Activated naive CD8-positive, alpha-beta T cell treated with anti-CD3 and anti-CD28 coated beads, Interleukin-2, amount 10 ng/mL, durations not matched to agents 7 days and 5 days (primary cell): ENCODE results near the gene CES3. TPM values are rescaled to one million over a fixed set of nuclear protein-coding genes. Genes with fewer than 3 reads are reported as not detected.
"Not testable (repeated sequence)": the region's sequence is repeated elsewhere in the genome, so short reads cannot be mapped to it uniquely, and the experiment has no call there.

Experiments
- ATAC-seq: fragments of 150-1000 bp; cut with Tn5 transposase; one replicate; pipeline ENCODE4 v1.10.0; 2021; ENCODE audit warnings: low read depth, moderate library complexity
- POLR2A ChIA-PET: fragments of 350-600 bp; sonication (Branson Sonifier 250); formaldehyde crosslinking; loops from one replicate; lab custom pipeline; 2021; ENCODE audit warnings: antibody characterized with exemption; lab: Charles Lee
- DNase-seq: peaks from one replicate; pipeline ENCODE4 v3.0.0; 2021
- H3K27ac Mint-ChIP-seq: one replicate; pipeline ENCODE4 v1.8.0; 2022; ENCODE audit warnings: mild to moderate bottlenecking, mixed read lengths
- H3K27me3 Mint-ChIP-seq: one replicate; pipeline ENCODE4 v1.8.0; 2022; ENCODE audit warnings: mild to moderate bottlenecking, moderate library complexity, mixed read lengths
- H3K36me3 Mint-ChIP-seq: one replicate; pipeline ENCODE4 v1.8.0; 2021; ENCODE audit warnings: mild to moderate bottlenecking, mixed read lengths
- H3K4me1 Mint-ChIP-seq: one replicate; pipeline ENCODE4 v1.8.0; 2021; ENCODE audit warnings: mixed read lengths
- H3K4me3 Mint-ChIP-seq: one replicate; pipeline ENCODE4 v1.8.0; 2022; ENCODE audit warnings: mild to moderate bottlenecking, moderate library complexity, mixed read lengths
- H3K9me3 Mint-ChIP-seq: one replicate; pipeline ENCODE4 v1.8.0; 2021; ENCODE audit warnings: mixed read lengths
- total RNA-seq, 2 experiments: library from RNA; stranded (reverse); gene quantifications; one replicate each; pipeline ENCODE4 v1.2.3, GENCODE V29; 2021

Gene CES3
- total RNA-seq, 2 experiments from 2014 or later = 4.8 to 8.3 TPM

- peaks cover 7% of the 10 kb centered on the region for H3K36me3 Mint-ChIP-seq
- no peak for ATAC-seq
- no peak overlapping the region for H3K4me3 Mint-ChIP-seq
- DNase-seq = no peak
- peaks cover 6% of the 10 kb centered on the region for H3K27me3 Mint-ChIP-seq
- H3K27ac Mint-ChIP-seq = no peak overlapping the region
- POLR2A ChIA-PET = interaction anchor here (0.6 to 0.9 kb wide), 2 partner anchors 9 to 570 kb away, joined by 3 read pairs; partner anchors contain the start of gene CIAO2B
- peaks cover 8% of the 10 kb centered on the region for H3K4me1 Mint-ChIP-seq
- no peaks in the 10 kb centered on the region for H3K9me3 Mint-ChIP-seq
Measured at GRCh38 chr16:66943426-66944053, 17.5 kb upstream of the CES3 start.

- Mint-ChIP-seq H3K4me3 (no peak overlapping the region), H3K4me1 (peaks cover 9% of the 10 kb centered on the region), H3K27ac (no peak overlapping the region), H3K9me3 (no peaks in the 10 kb centered on the region), H3K27me3 (peaks cover 11% of the 10 kb centered on the region), H3K36me3 (peaks cover 7% of the 10 kb centered on the region)
- POLR2A ChIA-PET = interaction anchor here (0.6 to 0.7 kb wide), 2 partner anchors 46 to 570 kb away, joined by 3 read pairs; no protein-coding TSS in a partner anchor
- ATAC-seq (no peak), DNase-seq (no peak)
Measured at GRCh38 chr16:66944054-66944441, 17.0 kb upstream of the CES3 start.

GRCh38 chr16:66944971-66945370 lies 16.1 kb upstream of the CES3 start:
- DNase-seq, H3K27ac Mint-ChIP-seq, H3K4me1 Mint-ChIP-seq, H3K9me3 Mint-ChIP-seq, H3K36me3 Mint-ChIP-seq, H3K4me3 Mint-ChIP-seq, POLR2A ChIA-PET, ATAC-seq: not testable (repeated sequence)
- H3K27me3 Mint-ChIP-seq = peaks cover 20% of the 10 kb centered on the region

- Mint-ChIP-seq H3K4me3 (no peak overlapping the region), H3K36me3 (peaks cover 6% of the 10 kb centered on the region), H3K27me3 (peaks cover 26% of the 10 kb centered on the region), H3K9me3 (no peaks in the 10 kb centered on the region), H3K27ac (no peak overlapping the region), H3K4me1 (peaks cover 9% of the 10 kb centered on the region)
- DNase-seq (no peak), ATAC-seq (no peak)
- POLR2A ChIA-PET = no interaction called here
Measured at GRCh38 chr16:66945939-66946338, 15.1 kb upstream of the CES3 start.

- POLR2A ChIA-PET = interaction anchor here (1.4 kb wide), 1 partner anchor 13 kb away, joined by 3 read pairs; no protein-coding TSS in a partner anchor
- Mint-ChIP-seq H3K36me3 (peaks cover 6% of the 10 kb centered on the region), H3K4me1 (peaks cover 9% of the 10 kb centered on the region), H3K9me3 (peaks cover 3% of the 10 kb centered on the region), H3K27ac (no peak overlapping the region), H3K4me3 (no peak overlapping the region), H3K27me3 (peaks cover 32% of the 10 kb centered on the region)
- DNase-seq (no peak), ATAC-seq (no peak)
Measured at GRCh38 chr16:66946541-66946940, 14.5 kb upstream of the CES3 start.

GRCh38 chr16:66946974-66947301 lies 14.1 kb upstream of the CES3 start:
- Mint-ChIP-seq H3K27ac (no peak overlapping the region), H3K4me3 (no peak overlapping the region), H3K9me3 (peaks cover 3% of the 10 kb centered on the region), H3K27me3 (peaks cover 36% of the 10 kb centered on the region), H3K36me3 (peaks cover 5% of the 10 kb centered on the region), H3K4me1 (peaks cover 9% of the 10 kb centered on the region)
- DNase-seq (no peak), ATAC-seq (no peak)
- POLR2A ChIA-PET = interaction anchor here (1.4 kb wide), 1 partner anchor 14 kb away, joined by 3 read pairs; no protein-coding TSS in a partner anchor

- H3K36me3 Mint-ChIP-seq = peaks cover 4% of the 10 kb centered on the region
Measured at GRCh38 chr16:66947302-66948065, 13.6 kb upstream of the CES3 start.

GRCh38 chr16:66948134-66948836 lies 12.8 kb upstream of the CES3 start:
- Mint-ChIP-seq H3K4me3 (peak overlapping the region; percentile 92), H3K9me3 (peaks cover 3% of the 10 kb centered on the region), H3K27me3 (peaks cover 44% of the 10 kb centered on the region), H3K27ac (no peak overlapping the region), H3K36me3 (peaks cover 2% of the 10 kb centered on the region), H3K4me1 (peaks cover 9% of the 10 kb centered on the region)
- POLR2A ChIA-PET = interaction anchor here (0.6 to 1.1 kb wide), 2 partner anchors 13 to 80 kb away, joined by 3 read pairs; partner anchors contain the start of gene CES3
- ATAC-seq (peak; percentile 24), DNase-seq (peak; percentile 47)

More at GRCh38 chr16:66947302-66948065, 13.6 kb upstream of the CES3 start:
- Mint-ChIP-seq H3K9me3 (peaks cover 3% of the 10 kb centered on the region), H3K27ac (no peak overlapping the region), H3K27me3 (peaks cover 40% of the 10 kb centered on the region), H3K4me1 (peaks cover 9% of the 10 kb centered on the region), H3K4me3 (peak overlapping the region; percentile 92)
- POLR2A ChIA-PET = interaction anchor here (1.4 kb wide), 1 partner anchor 14 kb away, joined by 3 read pairs; no protein-coding TSS in a partner anchor
- ATAC-seq = peak; percentile 82
- peak; percentile 81 for DNase-seq

- Mint-ChIP-seq H3K27ac (no peak overlapping the region), H3K4me1 (peaks cover 9% of the 10 kb centered on the region), H3K36me3 (peaks cover 2% of the 10 kb centered on the region), H3K4me3 (peak overlapping the region; percentile 92), H3K9me3 (peaks cover 3% of the 10 kb centered on the region), H3K27me3 (peaks cover 45% of the 10 kb centered on the region)
- DNase-seq (no peak), ATAC-seq (no peak)
- POLR2A ChIA-PET = interaction anchor here (0.6 to 1.1 kb wide), 2 partner anchors 12 to 79 kb away, joined by 3 read pairs; partner anchors contain the start of gene CES3
Measured at GRCh38 chr16:66948837-66949225, 12.2 kb upstream of the CES3 start.

GRCh38 chr16:66949472-66949871 lies 11.6 kb upstream of the CES3 start:
- Mint-ChIP-seq H3K9me3 (peaks cover 3% of the 10 kb centered on the region), H3K4me3 (no peak overlapping the region), H3K27ac (no peak overlapping the region), H3K36me3 (no peaks in the 10 kb centered on the region), H3K4me1 (peaks cover 9% of the 10 kb centered on the region), H3K27me3 (peaks cover 48% of the 10 kb centered on the region)
- ATAC-seq = no peak
- no peak for DNase-seq
- POLR2A ChIA-PET = interaction anchor here (1.1 kb wide), 1 partner anchor 12 kb away, joined by 3 read pairs; the partner anchor contains the start of gene CES3

- no peak overlapping the region for H3K27ac Mint-ChIP-seq
- H3K4me1 Mint-ChIP-seq = peaks cover 9% of the 10 kb centered on the region
- DNase-seq (no peak), ATAC-seq (no peak)
- POLR2A ChIA-PET = interaction anchor here (0.5 to 0.7 kb wide), 2 partner anchors 132 to 200 kb away, joined by 3 to 4 read pairs; no protein-coding TSS in a partner anchor
- no peaks in the 10 kb centered on the region for H3K36me3 Mint-ChIP-seq
- peaks cover 3% of the 10 kb centered on the region for H3K9me3 Mint-ChIP-seq
- H3K27me3 Mint-ChIP-seq = peaks cover 48% of the 10 kb centered on the region
- H3K4me3 Mint-ChIP-seq = no peak overlapping the region
Measured at GRCh38 chr16:66950437-66950836, 10.6 kb upstream of the CES3 start.

- POLR2A ChIA-PET = no interaction called here
- H3K4me3 Mint-ChIP-seq = no peak overlapping the region
- no peaks in the 10 kb centered on the region for H3K36me3 Mint-ChIP-seq
- H3K9me3 Mint-ChIP-seq = peaks cover 3% of the 10 kb centered on the region
- ATAC-seq (no peak), DNase-seq (no peak)
- no peak overlapping the region for H3K27ac Mint-ChIP-seq
- H3K4me1 Mint-ChIP-seq = peaks cover 9% of the 10 kb centered on the region
- H3K27me3 Mint-ChIP-seq = peaks cover 48% of the 10 kb centered on the region
Measured at GRCh38 chr16:66950971-66951790, 9.9 kb upstream of the CES3 start.
